Measurements from ENCODE around the gene FOXR2. TPM values are rescaled to one million over a fixed set of nuclear protein-coding genes. Genes with fewer than 3 reads are reported as not detected.

Gene FOXR2
- total and polyA plus RNA-seq, 2 experiments from 2014 or later, result not detected

DNA sequence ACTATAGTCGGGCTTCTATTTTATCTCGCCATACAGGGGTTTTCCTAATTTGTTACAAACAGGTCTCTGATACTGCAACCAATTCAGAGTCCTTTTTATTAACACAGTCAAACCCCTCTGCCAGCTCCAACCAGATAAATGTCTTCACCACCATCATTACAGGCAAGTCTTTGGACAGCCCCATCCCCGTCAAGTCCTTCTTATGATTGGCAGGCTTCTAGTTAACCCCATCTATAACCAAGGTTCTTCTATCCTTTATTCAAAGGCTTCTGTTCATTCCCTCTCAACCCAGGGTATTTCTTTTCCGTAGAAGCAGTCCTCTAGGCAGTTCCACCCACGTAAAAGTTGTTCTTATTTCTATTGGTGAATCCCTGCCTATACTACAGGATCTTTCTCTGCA, 29.9 kb upstream of the FOXR2 start:
- Histone ChIP-seq H3K36me3 (replicated peaks; ENCODE audit: insufficient read depth, low read depth) (no peaks in the 10 kb centered on the region), H3K27ac (no peak overlapping the region), H3K9me2 (replicated peaks; ENCODE audit: insufficient read depth) (no peaks in the 10 kb centered on the region), H3K9me3 (ENCODE audit: low read depth) (no peaks in the 10 kb centered on the region), H2AFZ (no peak overlapping the region), H3K79me2 (no peaks in the 10 kb centered on the region), H3K27me3 (no peaks in the 10 kb centered on the region), H3K4me1 (ENCODE audit: insufficient read depth) (no peaks in the 10 kb centered on the region), H3K4me2 (no peak overlapping the region), H3K4me3 (no peak overlapping the region), H4K20me1 (ENCODE audit: insufficient read depth, poor library complexity, severe bottlenecking) (no peaks in the 10 kb centered on the region)
- DNase-seq (ENCODE audit: low spot score), result no peak
- TF ChIP-seq EZH2 (IDR thresholded peaks at IDR 0.05; ENCODE audit: borderline replicate concordance) (no peak), EZH2phosphoT487 (IDR thresholded peaks at IDR 0.05; ENCODE audit: low read depth, severe bottlenecking, unreplicated experiment) (no peak)
- TF ChIP-seq, protein P1, sequence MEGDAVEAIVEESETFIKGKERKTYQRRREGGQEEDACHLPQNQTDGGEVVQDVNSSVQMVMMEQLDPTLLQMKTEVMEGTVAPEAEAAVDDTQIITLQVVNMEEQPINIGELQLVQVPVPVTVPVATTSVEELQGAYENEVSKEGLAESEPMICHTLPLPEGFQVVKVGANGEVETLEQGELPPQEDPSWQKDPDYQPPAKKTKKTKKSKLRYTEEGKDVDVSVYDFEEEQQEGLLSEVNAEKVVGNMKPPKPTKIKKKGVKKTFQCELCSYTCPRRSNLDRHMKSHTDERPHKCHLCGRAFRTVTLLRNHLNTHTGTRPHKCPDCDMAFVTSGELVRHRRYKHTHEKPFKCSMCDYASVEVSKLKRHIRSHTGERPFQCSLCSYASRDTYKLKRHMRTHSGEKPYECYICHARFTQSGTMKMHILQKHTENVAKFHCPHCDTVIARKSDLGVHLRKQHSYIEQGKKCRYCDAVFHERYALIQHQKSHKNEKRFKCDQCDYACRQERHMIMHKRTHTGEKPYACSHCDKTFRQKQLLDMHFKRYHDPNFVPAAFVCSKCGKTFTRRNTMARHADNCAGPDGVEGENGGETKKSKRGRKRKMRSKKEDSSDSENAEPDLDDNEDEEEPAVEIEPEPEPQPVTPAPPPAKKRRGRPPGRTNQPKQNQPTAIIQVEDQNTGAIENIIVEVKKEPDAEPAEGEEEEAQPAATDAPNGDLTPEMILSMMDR (IDR thresholded peaks at IDR 0.05; ENCODE audit: poor library complexity), result no peak
- WGBS (ENCODE audit: low lambda C conversion rate, missing lambda C conversion rate), result 70% methylated on average over 5 of the region's 5 CpGs

DNA sequence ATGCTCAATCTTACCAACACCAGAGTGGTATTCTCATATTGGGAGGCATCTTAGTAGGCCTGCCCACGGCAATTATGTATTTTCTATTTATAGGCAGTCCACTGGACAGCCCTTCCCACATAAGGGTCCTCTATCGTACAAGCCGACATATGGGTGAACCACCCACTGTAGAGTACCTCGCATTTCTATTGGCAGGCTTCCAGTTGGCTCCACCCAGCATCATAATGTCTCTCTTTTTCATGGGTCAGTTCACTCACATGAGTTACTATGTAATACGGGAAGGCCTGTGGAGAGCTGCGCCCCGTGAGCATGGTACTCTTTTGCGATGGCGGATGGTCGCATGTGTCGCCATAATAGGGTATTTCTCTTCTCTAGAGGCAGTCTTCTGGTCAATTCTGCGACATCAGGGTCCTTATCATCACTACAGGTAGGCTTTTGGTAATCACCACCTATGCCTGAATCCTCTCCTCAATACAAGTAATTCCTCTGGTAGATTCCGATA, 29.4 kb upstream of the FOXR2 start:
- Histone ChIP-seq H2AFZ (no peak overlapping the region), H3K4me2 (no peak overlapping the region), H3K9me3 (ENCODE audit: low read depth) (no peaks in the 10 kb centered on the region), H4K20me1 (ENCODE audit: insufficient read depth, poor library complexity, severe bottlenecking) (no peaks in the 10 kb centered on the region), H3K79me2 (no peaks in the 10 kb centered on the region), H3K27me3 (no peaks in the 10 kb centered on the region), H3K4me3 (no peak overlapping the region), H3K9me2 (replicated peaks; ENCODE audit: insufficient read depth) (no peaks in the 10 kb centered on the region), H3K4me1 (ENCODE audit: insufficient read depth) (no peaks in the 10 kb centered on the region), H3K27ac (no peak overlapping the region), H3K36me3 (replicated peaks; ENCODE audit: insufficient read depth, low read depth) (no peaks in the 10 kb centered on the region)
- no peak for DNase-seq (ENCODE audit: low spot score)
- TF ChIP-seq, protein P1 (IDR thresholded peaks at IDR 0.05; ENCODE audit: poor library complexity), result no peak
- TF ChIP-seq EZH2phosphoT487 (IDR thresholded peaks at IDR 0.05; ENCODE audit: low read depth, severe bottlenecking, unreplicated experiment), result no peak
- WGBS (ENCODE audit: low lambda C conversion rate, missing lambda C conversion rate), result 87% methylated on average over 13 of the region's 13 CpGs

DNA sequence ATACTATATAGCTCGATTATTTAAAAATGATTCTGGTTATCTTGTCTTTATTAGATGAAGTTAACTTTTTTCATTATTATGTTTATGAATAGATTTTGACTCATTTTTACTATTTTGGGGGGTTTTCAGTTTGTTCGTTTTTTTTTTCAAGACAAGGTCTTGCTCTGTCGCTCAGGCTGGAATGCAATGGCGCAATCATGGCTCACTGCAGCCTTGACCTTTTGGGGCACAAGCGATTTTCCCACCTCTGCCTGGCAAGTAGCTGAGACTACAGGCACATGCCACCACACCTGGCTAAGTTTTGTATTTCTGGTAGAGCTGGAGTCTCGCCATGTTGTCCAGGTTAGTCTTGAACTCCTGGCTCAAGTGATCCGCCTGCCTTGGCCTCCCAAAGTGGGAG, 24.9 kb upstream of the FOXR2 start:
- H3K4me3 ChIP-seq, result no peak overlapping the region
- no peaks in the 10 kb centered on the region for H3K4me1 ChIP-seq (ENCODE audit: insufficient read depth)
- no peaks in the 10 kb centered on the region for H3K9me2 ChIP-seq (replicated peaks; ENCODE audit: insufficient read depth)
- H3K9me3 ChIP-seq (ENCODE audit: low read depth), result no peaks in the 10 kb centered on the region
- DNase-seq (ENCODE audit: low spot score), result no peak
- TF ChIP-seq EZH2 (IDR thresholded peaks at IDR 0.05; ENCODE audit: borderline replicate concordance) (no peak), EZH2phosphoT487 (IDR thresholded peaks at IDR 0.05; ENCODE audit: low read depth, severe bottlenecking, unreplicated experiment) (no peak)
- TF ChIP-seq, protein P1 (IDR thresholded peaks at IDR 0.05; ENCODE audit: poor library complexity), result no peak
- H3K79me2 ChIP-seq, result no peaks in the 10 kb centered on the region
- no peaks in the 10 kb centered on the region for H3K36me3 ChIP-seq (replicated peaks; ENCODE audit: insufficient read depth, low read depth)
- H2AFZ ChIP-seq, result no peak overlapping the region
- no peak overlapping the region for H3K27ac ChIP-seq
- H3K4me2 ChIP-seq, result no peak overlapping the region
- H4K20me1 ChIP-seq (ENCODE audit: insufficient read depth, poor library complexity, severe bottlenecking), result no peaks in the 10 kb centered on the region
- WGBS (ENCODE audit: low lambda C conversion rate, missing lambda C conversion rate), result 72% methylated on average over 7 of the region's 7 CpGs
- H3K27me3 ChIP-seq, result no peaks in the 10 kb centered on the region

DNA sequence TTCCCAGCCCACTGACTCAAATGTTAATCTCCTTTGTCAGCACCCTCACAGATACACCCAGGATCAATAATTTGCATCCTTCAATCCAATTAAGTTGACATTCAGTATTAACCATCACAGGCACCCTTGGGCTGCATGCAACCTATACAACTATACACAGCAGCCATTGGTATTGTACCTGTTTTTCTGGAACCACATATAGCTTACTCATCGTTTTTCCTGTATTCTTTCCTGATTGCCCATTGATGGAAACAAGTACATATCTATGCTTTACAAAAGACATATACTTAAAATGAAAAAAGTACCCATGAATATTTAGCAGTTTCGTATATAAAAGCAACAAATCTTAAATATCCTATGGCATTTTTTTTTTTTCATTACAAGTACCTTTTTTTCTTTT, 3.7 kb upstream of the FOXR2 start:
- TF ChIP-seq EZH2 (IDR thresholded peaks at IDR 0.05; ENCODE audit: borderline replicate concordance) (no peak), EZH2phosphoT487 (IDR thresholded peaks at IDR 0.05; ENCODE audit: low read depth, severe bottlenecking, unreplicated experiment) (no peak)
- TF ChIP-seq, protein P1 (IDR thresholded peaks at IDR 0.05; ENCODE audit: poor library complexity), result no peak
- Histone ChIP-seq H3K4me2 (no peak overlapping the region), H3K9me2 (replicated peaks; ENCODE audit: insufficient read depth) (no peaks in the 10 kb centered on the region), H4K20me1 (ENCODE audit: insufficient read depth, poor library complexity, severe bottlenecking) (no peaks in the 10 kb centered on the region), H3K9me3 (ENCODE audit: low read depth) (no peaks in the 10 kb centered on the region), H2AFZ (no peak overlapping the region), H3K79me2 (no peaks in the 10 kb centered on the region), H3K36me3 (replicated peaks; ENCODE audit: insufficient read depth, low read depth) (no peaks in the 10 kb centered on the region), H3K27me3 (no peaks in the 10 kb centered on the region), H3K4me1 (ENCODE audit: insufficient read depth) (no peaks in the 10 kb centered on the region), H3K27ac (no peak overlapping the region), H3K4me3 (no peak overlapping the region)
- WGBS (ENCODE audit: low lambda C conversion rate, missing lambda C conversion rate), result 33% methylated on average over 2 of the region's 2 CpGs
- DNase-seq (ENCODE audit: low spot score), result no peak

Measured in hepatocyte (in vitro differentiated cells).